HG03439 (cell line): ENCODE results near the gene NTRK3.

ENCODE experiments used
- ATAC-seq: cut with Tn5 transposase; IDR thresholded peaks from one replicate; pipeline ENCODE4 v1.9.1; 2021; ENCODE audit warnings: mild to moderate bottlenecking, moderate library complexity; ENCODE audit not compliant: unreplicated experiment

NTRK3 gene

GRCh38 chr15:88126695-88127431, 129.7 kb downstream of the NTRK3 start:
- no peak for ATAC-seq

DNA sequence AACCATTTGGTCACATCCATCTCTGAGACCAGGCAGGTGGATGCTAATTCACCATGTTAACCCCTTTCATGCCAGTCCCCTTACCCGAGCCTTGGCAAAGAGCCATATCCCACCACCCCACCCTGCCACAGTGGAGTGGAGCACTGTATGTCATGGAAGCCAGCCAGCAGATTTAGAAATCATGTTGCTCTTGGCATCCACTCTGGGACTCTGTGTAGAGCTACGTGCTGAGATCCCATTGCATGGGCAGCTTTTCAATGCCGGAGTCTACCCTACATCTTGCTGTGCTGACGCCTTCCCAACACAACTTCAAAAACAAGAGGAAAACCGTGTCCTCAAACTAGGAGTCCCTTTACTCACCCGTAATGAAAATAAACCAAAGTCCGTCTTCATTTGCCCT, 131.0 kb downstream of the NTRK3 start:
- ATAC-seq: no peak

GRCh38 chr15:88124199-88124598, 132.3 kb downstream of the NTRK3 start:
- no peak for ATAC-seq

DNA sequence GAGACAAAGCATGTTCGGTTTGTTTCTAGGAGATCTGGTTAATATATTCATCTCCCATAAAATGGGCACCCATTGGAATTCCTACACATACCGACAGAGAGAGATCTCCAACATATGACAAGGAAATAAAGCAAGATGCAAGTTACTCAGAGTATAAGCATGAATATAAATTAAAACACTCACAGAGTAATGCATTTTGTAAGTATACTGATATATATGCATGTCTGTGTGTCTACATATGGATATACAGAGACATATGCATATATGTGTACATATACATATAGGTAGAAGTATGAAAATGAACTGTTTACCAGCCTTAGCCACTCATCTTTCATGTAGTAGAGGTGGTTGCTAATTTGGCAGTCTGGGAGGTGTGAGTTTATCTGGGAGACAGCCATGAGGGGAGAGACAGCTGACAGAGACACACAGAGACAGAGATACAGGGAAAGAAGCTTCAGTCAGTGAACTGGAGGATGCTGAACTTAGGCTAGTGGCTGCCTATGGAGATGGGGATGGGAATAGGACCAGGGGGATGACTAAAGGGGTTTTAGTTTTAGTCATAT, 134.5 kb downstream of the NTRK3 start:
- no peak for ATAC-seq

DNA sequence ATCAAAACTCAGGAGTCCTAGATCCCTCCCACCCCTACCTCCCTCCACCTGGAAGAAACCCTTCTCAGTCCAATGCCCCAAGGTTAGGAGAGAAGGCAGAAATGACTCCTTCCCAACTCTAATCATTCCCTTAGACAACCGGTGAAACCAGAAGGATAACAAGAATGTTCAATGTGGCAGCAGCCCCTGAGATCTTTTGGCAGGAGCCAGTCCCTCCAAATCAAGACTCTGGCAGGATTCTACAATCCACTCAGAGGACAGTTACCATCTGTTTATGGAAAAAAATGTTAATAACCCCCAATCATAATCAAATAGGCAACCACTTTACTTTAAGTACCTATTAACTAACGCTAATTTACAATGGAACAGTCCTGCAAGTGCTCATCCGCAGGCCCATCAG, 136.5 kb downstream of the NTRK3 start:
- no peak for ATAC-seq

- ATAC-seq: no peak
Observed at GRCh38 chr15:88118741-88119140, 137.8 kb downstream of the NTRK3 start.

GRCh38 chr15:88118035-88118434, 138.5 kb downstream of the NTRK3 start:
- no peak for ATAC-seq

- ATAC-seq: no peak
Observed at GRCh38 chr15:88115486-88116152, 140.9 kb downstream of the NTRK3 start.

- ATAC-seq: no peak
Observed at GRCh38 chr15:88113613-88114308, 142.8 kb downstream of the NTRK3 start.

- no peak for ATAC-seq
Observed at GRCh38 chr15:88108991-88109390, 147.5 kb downstream of the NTRK3 start.

- no peak for ATAC-seq
Observed at GRCh38 chr15:88108477-88108876, 148.1 kb downstream of the NTRK3 start.

DNA sequence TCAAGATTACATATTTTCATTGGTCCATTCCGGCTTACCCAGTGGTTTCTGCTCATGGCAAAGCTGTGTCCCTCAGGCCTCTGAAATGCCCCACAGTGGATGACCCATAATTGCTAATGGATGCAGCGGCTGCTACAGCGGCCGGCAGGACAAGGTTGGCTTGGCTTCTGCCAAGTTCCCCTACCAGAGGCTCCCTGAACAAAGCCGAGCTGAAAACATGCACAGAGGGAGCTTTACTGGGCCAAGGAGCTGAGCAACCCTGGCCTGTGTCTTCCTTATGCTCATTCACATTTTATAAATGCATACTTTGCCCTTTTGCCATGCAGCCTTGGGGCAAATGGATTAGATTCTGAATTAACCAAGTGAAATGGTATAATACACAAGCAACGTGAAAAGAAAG, 150.5 kb downstream of the NTRK3 start:
- ATAC-seq: no peak

DNA sequence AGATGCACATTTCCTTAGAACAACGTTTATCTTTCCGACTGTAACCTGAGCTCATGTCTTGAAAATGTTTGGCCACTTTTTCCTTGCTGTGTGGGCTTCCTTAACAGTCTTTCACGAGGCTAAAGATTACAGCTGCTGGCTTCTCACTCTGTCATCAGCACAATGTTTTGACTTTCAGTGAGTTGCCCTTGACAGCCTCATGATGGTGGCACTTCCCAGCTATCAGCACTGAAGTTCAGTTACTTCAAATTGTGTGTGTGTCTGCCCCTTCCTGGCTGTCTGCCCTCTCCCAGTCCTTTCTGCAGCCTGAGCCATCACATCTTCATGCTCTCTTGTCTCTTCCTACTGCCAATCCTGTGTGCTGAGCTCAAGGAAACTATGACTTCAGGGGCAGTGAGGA, 152.2 kb downstream of the NTRK3 start:
- ATAC-seq: no peak

- ATAC-seq: no peak
Observed at GRCh38 chr15:88100181-88100580, 156.4 kb downstream of the NTRK3 start.

DNA sequence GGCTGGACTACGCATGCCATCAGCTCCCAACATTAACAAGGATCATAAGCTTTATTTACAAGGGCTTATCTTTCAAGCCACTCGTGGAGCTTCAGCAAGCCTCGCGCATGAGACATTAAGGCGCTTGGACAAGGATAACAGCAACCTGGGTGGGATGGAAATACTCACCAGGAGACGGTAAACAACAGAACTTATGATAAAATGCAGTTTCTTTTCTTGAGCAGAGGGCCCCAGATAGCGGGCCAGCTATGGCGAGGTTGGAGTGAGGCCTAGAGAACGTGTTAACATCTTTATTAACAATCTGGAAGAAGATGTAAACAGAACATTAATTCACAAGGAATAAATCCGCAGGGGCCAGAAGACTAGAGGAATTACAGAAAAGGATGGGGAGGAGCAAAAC, 158.2 kb downstream of the NTRK3 start:
- no peak for ATAC-seq

DNA sequence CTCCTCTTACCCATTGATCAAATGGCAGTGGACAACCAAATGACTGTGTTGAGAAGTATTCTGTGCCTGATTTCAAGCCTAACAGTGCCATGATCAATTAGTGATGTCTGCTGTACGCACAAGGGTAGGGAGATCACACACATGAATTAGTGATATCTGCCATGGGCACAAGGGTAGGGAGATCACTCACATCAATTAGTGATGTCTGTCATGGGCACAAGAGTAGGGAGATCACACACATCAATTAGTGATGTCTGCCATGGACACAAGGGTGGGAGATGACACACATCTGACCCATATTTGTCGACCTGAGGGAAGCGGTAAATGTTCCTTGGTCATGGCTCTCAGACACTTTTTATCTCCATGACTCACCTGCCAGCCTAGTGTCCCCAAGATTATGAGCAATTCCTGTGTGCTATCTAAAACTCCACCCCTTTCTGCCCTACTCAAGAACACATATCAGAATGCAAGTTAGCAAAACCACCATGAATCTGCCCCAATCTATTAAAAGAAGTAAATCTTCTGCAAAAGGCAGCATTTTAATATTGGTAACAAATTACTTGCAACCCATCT, 165.0 kb downstream of the NTRK3 start:
- ATAC-seq: no peak

- no peak for ATAC-seq
Observed at GRCh38 chr15:88090481-88091011, 166.0 kb downstream of the NTRK3 start.

DNA sequence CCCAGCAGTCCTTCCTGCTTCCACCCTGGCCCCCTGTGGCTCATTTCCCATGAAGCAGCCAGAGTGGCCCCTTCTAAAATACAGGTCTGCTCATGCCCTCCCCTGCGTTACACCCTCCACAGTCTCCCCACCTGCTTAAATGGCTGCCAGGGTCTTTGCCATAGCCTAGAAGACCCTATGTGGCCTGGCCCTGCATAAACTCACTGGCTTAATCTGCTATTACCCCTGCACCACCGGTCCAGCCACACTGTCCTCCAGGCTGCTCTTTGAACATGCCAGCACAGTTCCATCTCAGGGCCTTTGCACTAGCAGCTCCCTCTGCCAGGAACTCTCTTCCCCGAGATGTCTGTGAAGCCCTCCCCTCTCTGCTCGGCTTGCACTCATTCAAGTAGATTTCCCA, 166.8 kb downstream of the NTRK3 start:
- no peak for ATAC-seq

DNA sequence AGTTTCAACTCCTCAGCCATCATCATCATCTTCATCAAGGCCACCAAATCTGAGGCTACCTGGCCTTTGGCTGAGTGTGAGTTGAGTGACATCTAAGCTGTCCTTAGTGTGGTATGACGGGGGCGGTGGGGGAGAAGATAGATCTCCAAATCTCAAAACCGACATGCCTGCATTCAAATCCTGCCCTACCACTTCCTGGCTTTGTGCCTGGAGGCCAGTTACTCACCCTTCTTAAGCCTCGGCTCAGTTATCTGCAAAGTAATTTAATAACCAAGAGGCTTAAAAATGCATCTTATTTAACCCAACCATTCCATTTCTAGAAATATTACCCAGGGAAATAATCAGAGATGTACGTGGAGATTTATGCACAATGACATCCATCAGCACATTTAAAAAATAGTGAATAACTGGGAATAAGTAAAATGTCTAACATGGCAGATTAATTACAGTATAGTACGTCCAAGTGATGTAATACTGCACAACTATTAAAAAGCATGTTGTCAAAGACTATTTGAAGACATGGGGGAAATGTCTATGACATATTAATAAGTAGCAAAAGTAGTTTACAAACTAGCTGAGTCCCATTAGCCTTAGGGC, 167.4 kb downstream of the NTRK3 start:
- no peak for ATAC-seq

- no peak for ATAC-seq
Observed at GRCh38 chr15:88083811-88084760, 172.5 kb downstream of the NTRK3 start.
